Cardiac septum (tissue), 1 donor: ENCODE measurements around the gene TBC1D16. TPM values are rescaled to one million over a fixed set of nuclear protein-coding genes. Genes with fewer than 3 reads are reported as not detected.
"Not testable (repeated sequence)": the region's sequence is repeated elsewhere in the genome, so short reads cannot be mapped to it uniquely, and the experiment has no call there.

ENCODE experiments used
- DNase-seq: peaks from one replicate; pipeline ENCODE4 v3.0.0-alpha.2; 2020; ENCODE audit warnings: low spot score
- intact Hi-C: fragments of 100-400 bp; cut with DNase I; formaldehyde crosslinking; loops from one replicate; pipeline ENCODE4 v1.14.0; 2022
- total RNA-seq: library from RNA; stranded (reverse); fragmentation: NEBNext Ultra II Directional; extraction: Animal tissue kit (Norgen Biotek cat#: 25700); gene quantifications from one replicate; pipeline ENCODE4 v1.2.1, GENCODE V29; 2021
- donor health status: DM: no; HTN: no; CAD: no.

Gene TBC1D16
- total RNA-seq, 1 donor from 2014 or later, result 17.1 TPM

DNA sequence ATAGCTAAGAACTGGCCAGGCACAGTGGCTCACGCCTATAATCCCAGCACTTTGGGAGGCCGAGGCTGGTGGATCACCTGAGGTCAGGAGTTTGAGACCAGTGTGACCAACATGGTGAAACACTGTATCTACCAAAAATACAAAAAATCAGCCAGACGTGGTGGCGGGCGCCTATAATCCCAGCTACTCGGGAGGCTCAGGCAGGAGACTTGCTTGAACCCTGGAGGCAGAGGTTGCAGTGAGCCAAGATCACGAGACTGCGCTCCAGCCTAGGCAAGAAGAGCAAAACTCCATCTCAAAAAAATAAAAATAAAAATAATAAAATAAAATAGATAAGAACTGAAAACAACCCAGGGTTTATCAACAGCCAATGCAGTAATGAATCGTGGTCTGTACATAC lies 74.1 kb downstream of the TBC1D16 start:
- DNase-seq, intact Hi-C loops: not testable (repeated sequence)

GRCh38 chr17:79960788-79961522 lies 74.7 kb downstream of the TBC1D16 start:
- intact Hi-C loops, result no loop called here
- DNase-seq, result no peak

GRCh38 chr17:79959042-79959441 lies 76.6 kb downstream of the TBC1D16 start:
- intact Hi-C loops, result no loop called here

DNA sequence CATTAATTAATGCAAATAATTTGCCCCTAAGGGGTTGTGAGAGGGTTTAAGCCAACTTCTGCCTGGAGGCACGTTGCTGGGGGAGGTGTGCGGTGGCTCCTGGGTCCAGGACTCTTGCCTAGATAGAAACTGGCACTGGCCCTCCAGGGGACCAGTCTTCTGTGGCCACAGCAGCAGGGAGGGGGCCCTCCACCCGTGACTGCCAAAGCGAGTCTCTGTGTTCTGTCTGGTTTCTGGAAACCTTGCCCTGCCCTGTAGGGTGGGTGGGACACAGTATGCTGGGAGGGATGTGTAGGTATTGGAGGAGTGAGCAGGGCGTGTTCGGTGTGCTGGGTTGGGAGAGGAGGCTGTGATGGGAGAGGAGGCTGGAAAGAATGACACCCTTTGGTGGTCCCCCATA lies 78.8 kb downstream of the TBC1D16 start:
- intact Hi-C loops, result no loop called here

More at GRCh38 chr17:79959042-79959441, 76.6 kb downstream of the TBC1D16 start:
- no peak for DNase-seq

GRCh38 chr17:79956441-79956735 lies 79.3 kb downstream of the TBC1D16 start:
- intact Hi-C loops, DNase-seq: not testable (repeated sequence)

More for the DNA sequence above, 78.8 kb downstream of the TBC1D16 start:
- peak; percentile 33 for DNase-seq

DNA sequence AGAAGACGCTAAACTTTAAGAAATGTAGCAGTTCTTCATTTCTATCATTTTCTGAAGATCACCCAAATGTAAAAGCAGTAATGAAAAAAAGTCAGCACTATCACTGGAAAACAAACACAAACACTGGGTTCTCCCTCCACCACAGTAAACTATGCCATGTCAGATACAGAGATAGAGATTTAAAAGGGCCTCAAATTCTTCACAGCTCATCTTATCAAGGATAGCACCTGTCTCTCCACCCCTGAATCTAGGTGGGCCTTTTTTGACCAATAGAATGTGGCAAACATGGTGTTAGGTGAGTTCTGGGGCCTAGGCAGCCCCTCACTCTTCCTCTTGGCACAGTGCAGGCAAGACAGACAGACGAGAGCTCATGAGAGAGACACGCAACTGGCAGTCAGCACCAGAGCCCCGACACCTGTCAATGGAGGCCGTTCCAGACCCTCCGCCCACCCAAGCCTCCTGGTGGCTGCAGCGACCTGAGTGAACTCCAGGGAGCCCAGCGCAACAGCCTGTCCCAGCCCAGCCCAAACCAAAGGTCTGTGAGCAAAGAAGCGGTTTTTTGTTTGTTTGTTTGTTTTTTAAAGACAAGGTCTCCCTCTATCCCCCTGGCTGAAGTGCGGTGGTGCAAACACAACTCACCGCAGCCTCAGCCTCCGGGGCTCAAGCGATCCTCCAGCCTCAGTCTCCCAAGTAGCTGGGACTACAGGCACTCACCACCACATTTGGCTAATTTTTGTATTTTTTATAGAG lies 79.8 kb downstream of the TBC1D16 start:
- intact Hi-C loops, result no loop called here
- peak; percentile 49 for DNase-seq

DNA sequence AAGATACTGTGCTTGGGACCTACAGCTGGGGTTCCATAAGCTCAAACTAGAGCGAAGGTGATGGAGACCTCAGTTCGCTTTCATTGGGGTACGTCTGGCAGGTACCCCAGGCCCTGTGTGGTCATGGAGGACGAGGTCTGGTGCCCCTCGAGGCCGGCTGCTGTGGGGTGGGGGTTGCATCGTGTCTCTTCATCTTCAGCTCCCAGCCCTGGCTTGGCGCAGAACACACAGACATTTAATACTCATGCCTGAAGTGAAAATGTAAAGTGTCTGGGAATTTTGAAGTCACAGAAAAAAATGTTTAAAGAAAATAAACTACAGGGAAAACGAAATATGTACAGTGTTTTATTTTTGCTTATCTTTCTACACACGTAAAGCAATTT lies 80.5 kb downstream of the TBC1D16 start:
- DNase-seq, result peak; percentile 38

GRCh38 chr17:79954281-79955166 lies 81.1 kb downstream of the TBC1D16 start:
- peak; percentile 38 for DNase-seq
- intact Hi-C loops, result no loop called here

More for the DNA sequence above, 80.5 kb downstream of the TBC1D16 start:
- intact Hi-C loops, result no loop called here

DNA sequence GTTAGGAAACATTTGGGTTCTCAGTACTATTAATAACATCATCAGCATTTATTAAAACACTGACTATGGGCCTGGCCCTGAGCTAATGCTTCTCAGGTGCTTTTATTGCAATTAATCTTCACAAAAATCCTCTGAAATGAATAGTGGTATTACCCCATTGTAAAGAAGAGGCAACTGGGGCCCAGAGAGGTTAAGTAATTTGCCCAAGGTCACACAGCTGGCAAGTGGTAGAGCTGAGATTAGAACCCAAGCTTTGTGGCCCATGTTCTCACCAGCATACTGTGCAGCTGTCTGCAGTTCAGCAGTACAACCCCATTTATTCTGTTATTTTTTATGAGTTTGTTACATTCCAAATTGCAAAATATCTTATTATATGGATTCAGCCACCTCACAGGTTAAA lies 82.3 kb downstream of the TBC1D16 start:
- DNase-seq, result no peak
- intact Hi-C loops, result no loop called here

DNA sequence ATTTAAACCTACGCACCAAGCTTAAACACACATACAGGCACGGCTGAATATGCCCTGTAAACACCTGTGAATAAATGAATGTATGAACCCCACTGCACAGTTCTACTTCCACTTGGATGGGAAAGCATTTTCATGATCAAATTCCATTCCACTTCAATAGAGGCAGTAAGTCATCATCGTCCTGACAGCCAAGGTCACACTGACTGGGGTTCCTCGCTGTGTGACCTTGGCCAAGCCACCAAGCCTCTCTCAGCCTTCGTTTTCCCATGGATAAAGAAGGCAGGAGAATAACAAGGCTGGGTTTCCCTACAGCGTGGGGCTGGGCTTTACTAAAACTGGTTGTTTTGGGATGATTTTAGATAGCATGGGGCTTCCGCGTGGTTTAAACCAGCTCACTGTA lies 82.8 kb downstream of the TBC1D16 start:
- intact Hi-C loops, result no loop called here
- DNase-seq, result peak; percentile 22

DNA sequence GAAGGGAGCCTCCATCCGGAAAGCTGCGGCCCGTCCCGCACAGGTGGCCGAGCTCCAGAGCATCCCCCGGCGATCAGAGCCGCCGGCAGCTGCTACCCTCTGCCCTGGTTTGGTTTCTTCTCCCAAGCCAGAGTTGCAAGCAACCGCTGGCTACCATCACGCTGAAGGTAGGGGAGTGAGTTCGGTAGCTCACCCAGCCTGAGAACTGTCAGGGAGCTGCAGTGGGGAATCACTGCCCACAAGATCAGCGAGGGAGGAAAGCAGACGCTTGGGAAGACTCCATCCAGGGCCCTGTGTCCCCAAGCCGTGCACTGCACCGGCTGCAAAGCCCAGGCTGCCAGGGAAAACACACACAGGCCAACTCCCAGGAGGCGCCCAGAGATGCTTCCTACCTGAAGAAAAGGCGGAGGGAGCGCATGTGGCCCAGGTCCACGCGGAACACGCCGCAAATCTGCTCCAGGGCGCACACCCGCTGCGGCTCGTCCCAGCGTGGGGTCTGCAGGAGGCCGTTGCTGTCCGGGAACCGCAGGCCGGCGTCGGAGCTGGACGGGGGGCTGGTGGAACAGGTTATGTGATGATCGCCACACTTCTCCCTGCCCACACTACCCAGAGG lies 83.3 kb downstream of the TBC1D16 start:
- peak; percentile 73 for DNase-seq
- intact Hi-C loops, result no loop called here

- intact Hi-C loops, result no loop called here
- peak; percentile 77 for DNase-seq
Measured at GRCh38 chr17:79951361-79952264, 84.1 kb downstream of the TBC1D16 start.

DNA sequence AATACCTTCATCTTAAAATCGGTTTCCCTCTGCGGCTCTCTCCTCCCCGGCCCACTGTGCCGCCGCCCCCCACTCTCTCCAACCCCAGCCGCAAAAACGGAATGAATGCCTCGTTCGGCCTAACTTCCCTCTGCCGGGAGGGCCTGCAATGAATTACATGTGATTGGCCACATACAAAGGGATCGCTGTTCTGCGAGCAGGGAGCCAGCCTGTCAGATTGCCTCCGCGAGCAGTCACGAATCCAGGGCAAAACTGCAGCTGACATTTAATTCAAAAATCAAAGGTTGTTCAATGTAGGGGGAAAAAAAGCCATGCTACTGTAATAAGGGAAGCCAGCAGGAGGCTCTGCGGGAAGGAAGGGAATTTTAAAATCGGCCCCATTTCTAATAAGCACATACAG lies 84.9 kb downstream of the TBC1D16 start:
- intact Hi-C loops, result no loop called here
- DNase-seq, result peak; percentile 33

GRCh38 chr17:79950306-79950705 lies 85.4 kb downstream of the TBC1D16 start:
- peak; percentile 41 for DNase-seq
- intact Hi-C loops, result no loop called here

DNA sequence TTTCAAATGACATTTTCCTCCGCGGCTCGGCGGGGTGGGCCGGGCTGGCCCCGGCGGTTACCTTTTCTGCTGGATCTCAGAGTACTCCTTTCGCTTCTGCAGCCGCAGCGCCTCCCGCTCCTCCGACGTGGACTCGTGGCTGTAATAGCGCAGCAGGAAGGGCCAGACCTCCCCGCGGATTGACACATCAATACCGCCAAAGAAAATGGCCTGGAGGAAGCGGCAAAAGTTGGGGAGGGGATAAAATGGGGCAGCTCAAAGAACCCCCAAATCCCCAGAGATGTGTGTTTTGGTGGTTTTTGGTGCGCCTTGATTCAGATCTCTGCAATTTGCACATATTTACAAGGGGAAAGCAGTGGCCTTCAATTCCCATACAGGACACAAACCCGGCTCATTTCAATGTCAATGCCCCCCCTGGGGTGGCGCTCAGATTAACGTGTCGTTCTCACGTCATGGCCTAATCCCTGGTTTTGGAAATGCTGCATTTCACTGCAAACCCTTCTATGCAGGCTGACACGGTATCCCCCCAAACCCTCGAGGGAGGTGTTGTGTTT lies 85.9 kb downstream of the TBC1D16 start:
- intact Hi-C loops, result no loop called here
- DNase-seq, result peak; percentile 54

- DNase-seq, result peak; percentile 62
- intact Hi-C loops, result no loop called here
Measured at GRCh38 chr17:79948945-79949655, 86.6 kb downstream of the TBC1D16 start.

DNA sequence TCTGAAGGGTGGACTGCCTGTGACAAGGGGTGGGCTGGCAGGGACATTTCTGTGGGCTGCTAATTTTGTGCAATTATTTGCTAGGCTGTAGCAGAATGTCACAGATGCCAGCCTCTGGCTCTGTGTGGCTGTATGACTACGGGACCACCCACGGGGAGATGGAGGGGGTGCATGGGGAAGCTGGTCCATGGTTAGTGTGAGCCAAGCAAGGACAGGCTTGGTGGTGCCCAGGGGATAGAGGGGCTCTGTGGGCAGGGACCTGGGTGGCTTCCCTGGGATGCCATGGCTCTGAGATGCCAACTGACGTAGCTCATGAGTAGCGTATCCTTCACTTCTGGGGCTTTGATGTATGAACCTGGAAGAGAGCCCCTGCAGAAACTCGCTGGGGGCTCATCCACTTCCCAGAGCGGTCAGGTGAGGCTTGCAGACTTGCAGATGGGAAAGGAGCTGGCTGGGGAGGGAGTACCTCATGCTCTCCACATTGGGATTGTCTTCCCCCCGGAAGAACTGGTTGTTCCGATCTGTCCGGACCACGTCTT lies 87.2 kb downstream of the TBC1D16 start:
- DNase-seq, result peak; percentile 56
- intact Hi-C loops, result no loop called here
